HCT116 (cell line): Measurements from ENCODE around the gene LTBP4. TPM values are rescaled to one million over a fixed set of nuclear protein-coding genes. Genes with fewer than 3 reads are reported as not detected.

Experiments
- ATAC-seq: fragments of 200-7000 bp; cut with Tn5 transposase; 2 replicates; pipeline ENCODE4 v1.9.1; 2020; ENCODE audit warnings: mild to moderate bottlenecking, moderate library complexity
- Bru-seq: library from RNA; stranded (reverse); fragments of 400-500 nt; gene quantifications from one replicate; lab custom pipeline; 2021; lab: Mats Ljungman, UMichigan
- BruChase-seq, 2 experiments: library from RNA; stranded (reverse); fragments of 400-500 nt; gene quantifications; one replicate each; lab custom pipeline; 2021; lab: Mats Ljungman, UMichigan
- BruUV-seq: library from RNA; stranded (reverse); fragments of 400-500 nt; replicated peaks from 2 replicates; lab custom pipeline; 2021; lab: Mats Ljungman, UMichigan
- CTCF ChIA-PET: fragments of 300-600 bp; sonication (Branson Sonifier 250); formaldehyde crosslinking; loops from one replicate; lab custom pipeline; 2021; ENCODE audit warnings: antibody characterized with exemption; lab: Charles Lee
- POLR2A ChIA-PET: fragments of 300-600, 350-600 bp; sonication (Branson Sonifier 250); formaldehyde crosslinking; loops from one replicate; lab custom pipeline; 2021; ENCODE audit warnings: antibody characterized with exemption; lab: Charles Lee
- RAD21 ChIA-PET, 2 experiments: fragments of 300-600 bp; sonication (Branson Sonifier 250); formaldehyde crosslinking; loops; one replicate each; lab custom pipeline; 2023; ENCODE audit warnings: low total read pairs in 2 of 2; ENCODE audit not compliant: uncharacterized antibody in 2 of 2, unreplicated experiment in 2 of 2, low non-redundant PET in 1 of 2; lab: Charles Lee
- DNase-seq: peaks from one replicate; pipeline ENCODE4 v3.0.0-alpha.2; 2010; ENCODE audit warnings: low read depth, low spot score
- H2AFZ ChIP-seq: fragments of 200-600 bp; shearing (Covaris generic), sonication (generic); 2 replicates; pipeline ENCODE4 v1.6.1; 2017; ENCODE audit warnings: low read depth, mixed run types, mixed read lengths, antibody characterized with exemption, low read length; ENCODE audit not compliant: poor library complexity, severe bottlenecking
- H3K27ac ChIP-seq: 2 replicates; pipeline ENCODE4 v1.5.1; 2012; ENCODE audit warnings: low read depth, low read length
- H3K27me3 ChIP-seq: fragments of 200-600 bp; sonication (generic); 2 replicates; pipeline ENCODE4 v1.6.1; 2016; ENCODE audit warnings: mixed run types, low read length, mixed read lengths; ENCODE audit not compliant: insufficient read depth
- H3K36me3 ChIP-seq, 2 experiments: fragments of 200-500 bp in 1 of 2; fragments of 200-600 bp in 1 of 2; sonication (Bioruptor generic) in 1 of 2; sonication (generic) in 1 of 2; 2 replicates each; pipeline versions ENCODE4 v1.5.1 to v1.6.1; 2014 to 2016; ENCODE audit warnings: low read length in 2 of 2, inconsistent platforms in 1 of 2, mixed read lengths in 1 of 2, mixed run types in 1 of 2; ENCODE audit not compliant: insufficient read depth in 2 of 2, control insufficient read depth in 1 of 2
- H3K4me1 ChIP-seq, 2 experiments: fragments of 200-600 bp in 1 of 2; sonication (generic) in 1 of 2; 2 replicates each; pipeline versions ENCODE4 v1.5.1 to v1.6.1; 2012 to 2017; ENCODE audit warnings: low read length in 2 of 2, inconsistent platforms in 1 of 2, mild to moderate bottlenecking in 1 of 2, mixed read lengths in 1 of 2, mixed run types in 1 of 2, moderate library complexity in 1 of 2; ENCODE audit not compliant: insufficient read depth in 2 of 2, control insufficient read depth in 1 of 2
- H3K4me2 ChIP-seq: fragments of 200-600 bp; sonication (generic); 2 replicates; pipeline ENCODE4 v1.6.1; 2017; ENCODE audit warnings: mixed run types, low read length, mixed read lengths
- H3K4me3 ChIP-seq, 2 experiments: fragments of 200-600 bp in 1 of 2; sonication (generic) in 1 of 2; replicated peaks in 1 of 2; 2 replicates each; pipeline ENCODE4 v1.5.1; 2011 to 2016; ENCODE audit warnings: low read length in 2 of 2, control low read depth in 1 of 2, low read depth in 1 of 2, mild to moderate bottlenecking in 1 of 2, mixed read lengths in 1 of 2, mixed run types in 1 of 2
- H3K79me2 ChIP-seq: fragments of 200-600 bp; sonication (generic); 2 replicates; pipeline ENCODE4 v1.6.1; 2017; ENCODE audit warnings: mild to moderate bottlenecking, mixed run types, low read length, moderate library complexity, mixed read lengths; ENCODE audit not compliant: insufficient read depth
- H3K9ac ChIP-seq: fragments of 200-600 bp; sonication (generic); 2 replicates; pipeline ENCODE4 v1.6.1; 2016; ENCODE audit warnings: low read length, mixed read lengths
- H3K9me2 ChIP-seq: fragments of 200-600 bp; sonication (generic), shearing (Covaris generic); 2 replicates; pipeline ENCODE4 v1.6.1; 2017; ENCODE audit warnings: mixed run types, mild to moderate bottlenecking, moderate library complexity; ENCODE audit not compliant: insufficient read depth
- H3K9me3 ChIP-seq, 2 experiments: fragments of 200-500 bp in 1 of 2; fragments of 200-600 bp in 1 of 2; sonication (Bioruptor generic) in 1 of 2; sonication (generic) in 1 of 2; 2 replicates each; pipeline ENCODE4 v1.6.1; 2014 to 2017; ENCODE audit warnings: low read length in 2 of 2, mixed read lengths in 2 of 2, inconsistent platforms in 1 of 2, low read depth in 1 of 2, mild to moderate bottlenecking in 1 of 2, mixed run types in 1 of 2, moderate library complexity in 1 of 2; ENCODE audit not compliant: control insufficient read depth in 1 of 2, insufficient read depth in 1 of 2
- H4K20me1 ChIP-seq: fragments of 200-600 bp; sonication (generic), shearing (Covaris generic); 2 replicates; pipeline ENCODE4 v1.6.1; 2017; ENCODE audit warnings: mixed run types, mild to moderate bottlenecking, moderate library complexity; ENCODE audit not compliant: insufficient read depth
- ATF3 ChIP-seq: IDR thresholded peaks from 2 replicates; pipeline ENCODE4 v1.6.1; 2012
- CBX3 ChIP-seq: IDR thresholded peaks from 2 replicates; pipeline ENCODE4 v1.6.1; 2012; ENCODE audit warnings: low read depth
- CEBPB ChIP-seq: IDR thresholded peaks from 2 replicates; pipeline ENCODE4 v1.6.1; 2012; ENCODE audit warnings: low read depth
- POLR2AphosphoS5 ChIP-seq: IDR thresholded peaks from 2 replicates; pipeline ENCODE4 v1.6.1; 2011; ENCODE audit warnings: mild to moderate bottlenecking, low read depth, low read length, moderate library complexity
- SP1 ChIP-seq: IDR thresholded peaks from 2 replicates; pipeline ENCODE4 v1.6.1; 2012; ENCODE audit warnings: low read depth
- YY1 ChIP-seq: IDR thresholded peaks from 2 replicates; pipeline ENCODE4 v1.6.1; 2011; ENCODE audit warnings: low read length, low read depth, moderate library complexity, mild to moderate bottlenecking; ENCODE audit not compliant: insufficient replicate concordance; ENCODE audit errors: extremely low read depth
- ZFX ChIP-seq: fragments of 450-650 bp; IDR thresholded peaks from 2 replicates; pipeline ENCODE4 v1.6.1; 2017
- intact Hi-C: fragments of 100-400 bp; cut with micrococcal nuclease; formaldehyde crosslinking; loops from 2 replicates; pipeline ENCODE4 v1.10.0; 2022
- long read RNA-seq: library from polyadenylated mRNA; unstranded; transcript quantifications from one replicate; pipeline ENCODE4 v2.0.0, GENCODE V29; 2021; ENCODE audit not compliant: unreplicated experiment
- polyA plus RNA-seq: library from polyadenylated mRNA; unstranded; fragments of >200 nt; gene quantifications from 2 replicates; pipeline ENCODE4 v1.2.1, GENCODE V29; 2012; ENCODE audit warnings: missing spikeins
- total RNA-seq: library from RNA; stranded (reverse); gene quantifications from one replicate; pipeline ENCODE4 v1.2.1, GENCODE V29; 2021; ENCODE audit not compliant: unreplicated experiment

The LTBP4 gene
- total RNA-seq (310 TPM), Bru-seq, nascent RNA (percentile 76 among the genes with signal in this experiment), BruChase-seq, experiment 1, labeled RNA remaining after a 6-hour chase (percentile 85 among the genes with signal in this experiment), BruChase-seq, experiment 2, labeled RNA remaining after a 2-hour chase (percentile 81 among the genes with signal in this experiment)
- polyA plus RNA-seq = 248 and 382 TPM in 2 replicates
- long read RNA-seq, transcript LTBP4-212 (11 exons, 2,446 nt) = major isoform, 9 of 160 reads
- long read RNA-seq, partial matches to known transcripts = 116 of 160 reads
- long read RNA-seq, other reads (novel, unspliced or antisense) = 35 of 160 reads

GRCh38 chr19:40601134-40601974, at the start of gene LTBP4:
Gene LTBP4 (plus strand): TSS chr19:40601369. CDS start chr19:40601388, 19 bp downstream.
- H3K4me2 ChIP-seq = peak within 1 kb of the TSS; percentile 93
- ChIA-PET POLR2A (interaction anchor here (1.6 kb wide), 1 partner anchor 180 kb away, joined by 3 read pairs; no protein-coding TSS in a partner anchor), RAD21 (no interaction called here), CTCF (interaction anchor here (2.1 to 4.3 kb wide), 7 partner anchors 13 to 296 kb away, joined by 4 to 39 read pairs (median 27); no protein-coding TSS in a partner anchor)
- no TSS peak for BruUV-seq
- peaks cover 29 to 82% of the 10 kb centered on the region in 2 experiments for H3K4me1 ChIP-seq
- H4K20me1 ChIP-seq = no peaks in the 10 kb centered on the region
- peak within 1 kb of the TSS; percentile 87 for H3K27ac ChIP-seq
- H3K9ac ChIP-seq = peak within 1 kb of the TSS; percentile 92
- peak within 1 kb of the TSS; percentile 62 to 67 for H3K4me3 ChIP-seq
- H3K79me2 ChIP-seq = peaks cover 15% of the 10 kb centered on the region; the same call in 1 of the 2 replicates
- DNase-seq (no peak), ATAC-seq (no peak)
- H2AFZ ChIP-seq = no peak within 1 kb of the TSS
- H3K36me3 ChIP-seq = no peaks in the 10 kb centered on the region
- TF ChIP-seq ATF3 (no peak), CEBPB (no peak), ZFX (peak; percentile 68; the same call in 1 of the 2 replicates), YY1 (no peak), SP1 (no peak), POLR2AphosphoS5 (peak; percentile 36; the same call in 1 of the 2 replicates), CBX3 (no peak)
- no peaks in the 10 kb centered on the region for H3K9me2 ChIP-seq
- H3K9me3 ChIP-seq = no peaks in the 10 kb centered on the region
- no peaks in the 10 kb centered on the region for H3K27me3 ChIP-seq
- intact Hi-C loops = loop anchor here (5.0 to 10.0 kb wide), 2 partner anchors 179 to 457 kb away; no protein-coding TSS in a partner anchor
